SK-N-SH treated with all-trans-retinoic acid at 6 μM for 48 hours (cell line): ENCODE measurements around the gene PIK3R1.

ENCODE experiments used
- ATAC-seq: fragments of 200-7000 bp; cut with Tn5 transposase; 3 replicates; pipeline ENCODE4 v1.9.1; 2020; ENCODE audit warnings: mild to moderate bottlenecking, moderate library complexity
- ARNTL ChIP-seq: fragments of 450-650 bp; formaldehyde crosslinking; IDR thresholded peaks from 2 replicates; pipeline ENCODE4 v1.5.0; 2020; ENCODE audit warnings: low read depth, mild to moderate bottlenecking, moderate library complexity, borderline replicate concordance
- CREB5 ChIP-seq: fragments of 250-450 bp; sonication (Bioruptor Pico); IDR thresholded peaks from 2 replicates; pipeline ENCODE4 v1.5.1; 2020; ENCODE audit warnings: low read depth, mild to moderate bottlenecking, moderate library complexity
- CSDC2 ChIP-seq: fragments of 250-450 bp; sonication (Bioruptor Pico); IDR thresholded peaks from 2 replicates; pipeline ENCODE4 v1.5.0; 2020; ENCODE audit warnings: mild to moderate bottlenecking, moderate library complexity
- ESRRG ChIP-seq: fragments of 250-450 bp; sonication (Bioruptor Pico); IDR thresholded peaks from 2 replicates; pipeline ENCODE4 v1.6.1; 2021; ENCODE audit warnings: mild to moderate bottlenecking
- GLIS3 ChIP-seq: fragments of 250-450 bp; sonication (Bioruptor Pico); IDR thresholded peaks from 2 replicates; pipeline ENCODE4 v1.5.0; 2020; ENCODE audit warnings: mild to moderate bottlenecking, moderate library complexity
- ISL1 ChIP-seq: fragments of 250-450 bp; sonication (Bioruptor Pico); IDR thresholded peaks from 2 replicates; pipeline ENCODE4 v2.1.2; 2022; ENCODE audit warnings: mild to moderate bottlenecking, moderate library complexity
- OSR1 ChIP-seq: fragments of 250-450 bp; sonication (Bioruptor Pico); IDR thresholded peaks from 2 replicates; pipeline ENCODE4 v1.8.0; 2022; ENCODE audit warnings: moderate library complexity, mild to moderate bottlenecking, inconsistent platforms
- PPARA ChIP-seq: fragments of 250-450 bp; sonication (Bioruptor Pico); IDR thresholded peaks from 2 replicates; pipeline ENCODE4 v1.5.0; 2020; ENCODE audit warnings: mild to moderate bottlenecking, borderline replicate concordance
- RARB ChIP-seq: fragments of 250-450 bp; sonication (Bioruptor Pico); IDR thresholded peaks from 2 replicates; pipeline ENCODE4 v1.8.0; 2021; ENCODE audit warnings: mild to moderate bottlenecking, moderate library complexity
- SNAI2 ChIP-seq: fragments of 250-450 bp; sonication (Bioruptor Pico); IDR thresholded peaks from 2 replicates; pipeline ENCODE4 v1.5.0; 2020; ENCODE audit warnings: mild to moderate bottlenecking, moderate library complexity
- TCF4 ChIP-seq: fragments of 250-450 bp; sonication (Bioruptor Pico); IDR thresholded peaks from 2 replicates; pipeline ENCODE4 v1.8.0; 2021; ENCODE audit warnings: mild to moderate bottlenecking, moderate library complexity, borderline replicate concordance
- TOX ChIP-seq: fragments of 250-450 bp; sonication (Bioruptor Pico); IDR thresholded peaks from 2 replicates; pipeline ENCODE4 v1.8.0; 2021; ENCODE audit warnings: mild to moderate bottlenecking, moderate library complexity, borderline replicate concordance
- ZC3H10 ChIP-seq: fragments of 250-450 bp; sonication (Bioruptor Pico); IDR thresholded peaks from 2 replicates; pipeline ENCODE4 v1.5.1; 2021; ENCODE audit warnings: mild to moderate bottlenecking, moderate library complexity
- ZFP3 ChIP-seq: fragments of 250-450 bp; sonication (Bioruptor Pico); IDR thresholded peaks from 2 replicates; pipeline ENCODE4 v1.5.0; 2020; ENCODE audit warnings: mild to moderate bottlenecking, moderate library complexity
- ZFP30 ChIP-seq: fragments of 450-650 bp; formaldehyde crosslinking; IDR thresholded peaks from 2 replicates; pipeline ENCODE4 v1.5.0; 2022; ENCODE audit warnings: mild to moderate bottlenecking, moderate library complexity
- ZNF565 ChIP-seq: fragments of 450-650 bp; formaldehyde crosslinking; conservative IDR thresholded peaks from 2 replicates; pipeline ENCODE4 v1.5.0; 2020; ENCODE audit warnings: low read depth, mild to moderate bottlenecking, moderate library complexity
- ZNF70 ChIP-seq: fragments of 450-650 bp; formaldehyde crosslinking; IDR thresholded peaks from 2 replicates; pipeline ENCODE4 v1.5.0; 2020; ENCODE audit warnings: mild to moderate bottlenecking, moderate library complexity
- ZNF8 ChIP-seq: fragments of 450-650 bp; formaldehyde crosslinking; IDR thresholded peaks from 2 replicates; pipeline ENCODE4 v1.5.0; 2020; ENCODE audit warnings: mild to moderate bottlenecking, moderate library complexity
- TF ChIP-seq, protein P1 (sequence below): fragments of 250-450 bp; sonication (Bioruptor Pico); IDR thresholded peaks from 2 replicates; pipeline ENCODE4 v1.5.1; 2021; ENCODE audit warnings: mild to moderate bottlenecking, moderate library complexity
- TF ChIP-seq, protein P2 (sequence below): fragments of 250-450 bp; sonication (Bioruptor Pico); IDR thresholded peaks from 2 replicates; pipeline ENCODE4 v1.5.0; 2020; ENCODE audit warnings: mild to moderate bottlenecking, moderate library complexity
- TF ChIP-seq, protein P3 (sequence below): fragments of 250-450 bp; sonication (Bioruptor Pico); IDR thresholded peaks from 2 replicates; pipeline ENCODE4 v1.8.0; 2021; ENCODE audit warnings: low read depth, mild to moderate bottlenecking, moderate library complexity, borderline replicate concordance
- TF ChIP-seq, protein P4 (sequence below): fragments of 250-450 bp; sonication (Bioruptor Pico); IDR thresholded peaks from 2 replicates; pipeline ENCODE4 v1.8.0; 2020; ENCODE audit warnings: mild to moderate bottlenecking, moderate library complexity, borderline replicate concordance

The PIK3R1 gene

GRCh38 chr5:68195137-68195536 lies 20.4 kb upstream of the PIK3R1 start:
- TF ChIP-seq TOX (CRISPR knock-in tag) (no peak), ZNF8 (CRISPR knock-in tag) (no peak), GLIS3 (CRISPR knock-in tag) (no peak), ZC3H10 (CRISPR knock-in tag) (no peak), ZFP30 (CRISPR knock-in tag) (no peak), CREB5 (CRISPR knock-in tag) (no peak), ZFP3 (no peak), PPARA (CRISPR knock-in tag) (no peak), RARB (no peak), ISL1 (CRISPR knock-in tag) (no peak), TCF4 (CRISPR knock-in tag) (no peak)
- TF ChIP-seq, protein P1, sequence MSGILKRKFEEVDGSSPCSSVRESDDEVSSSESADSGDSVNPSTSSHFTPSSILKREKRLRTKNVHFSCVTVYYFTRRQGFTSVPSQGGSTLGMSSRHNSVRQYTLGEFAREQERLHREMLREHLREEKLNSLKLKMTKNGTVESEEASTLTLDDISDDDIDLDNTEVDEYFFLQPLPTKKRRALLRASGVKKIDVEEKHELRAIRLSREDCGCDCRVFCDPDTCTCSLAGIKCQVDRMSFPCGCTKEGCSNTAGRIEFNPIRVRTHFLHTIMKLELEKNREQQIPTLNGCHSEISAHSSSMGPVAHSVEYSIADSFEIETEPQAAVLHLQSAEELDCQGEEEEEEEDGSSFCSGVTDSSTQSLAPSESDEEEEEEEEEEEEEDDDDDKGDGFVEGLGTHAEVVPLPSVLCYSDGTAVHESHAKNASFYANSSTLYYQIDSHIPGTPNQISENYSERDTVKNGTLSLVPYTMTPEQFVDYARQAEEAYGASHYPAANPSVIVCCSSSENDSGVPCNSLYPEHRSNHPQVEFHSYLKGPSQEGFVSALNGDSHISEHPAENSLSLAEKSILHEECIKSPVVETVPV (CRISPR knock-in tag) = no peak
- TF ChIP-seq, protein P2, sequence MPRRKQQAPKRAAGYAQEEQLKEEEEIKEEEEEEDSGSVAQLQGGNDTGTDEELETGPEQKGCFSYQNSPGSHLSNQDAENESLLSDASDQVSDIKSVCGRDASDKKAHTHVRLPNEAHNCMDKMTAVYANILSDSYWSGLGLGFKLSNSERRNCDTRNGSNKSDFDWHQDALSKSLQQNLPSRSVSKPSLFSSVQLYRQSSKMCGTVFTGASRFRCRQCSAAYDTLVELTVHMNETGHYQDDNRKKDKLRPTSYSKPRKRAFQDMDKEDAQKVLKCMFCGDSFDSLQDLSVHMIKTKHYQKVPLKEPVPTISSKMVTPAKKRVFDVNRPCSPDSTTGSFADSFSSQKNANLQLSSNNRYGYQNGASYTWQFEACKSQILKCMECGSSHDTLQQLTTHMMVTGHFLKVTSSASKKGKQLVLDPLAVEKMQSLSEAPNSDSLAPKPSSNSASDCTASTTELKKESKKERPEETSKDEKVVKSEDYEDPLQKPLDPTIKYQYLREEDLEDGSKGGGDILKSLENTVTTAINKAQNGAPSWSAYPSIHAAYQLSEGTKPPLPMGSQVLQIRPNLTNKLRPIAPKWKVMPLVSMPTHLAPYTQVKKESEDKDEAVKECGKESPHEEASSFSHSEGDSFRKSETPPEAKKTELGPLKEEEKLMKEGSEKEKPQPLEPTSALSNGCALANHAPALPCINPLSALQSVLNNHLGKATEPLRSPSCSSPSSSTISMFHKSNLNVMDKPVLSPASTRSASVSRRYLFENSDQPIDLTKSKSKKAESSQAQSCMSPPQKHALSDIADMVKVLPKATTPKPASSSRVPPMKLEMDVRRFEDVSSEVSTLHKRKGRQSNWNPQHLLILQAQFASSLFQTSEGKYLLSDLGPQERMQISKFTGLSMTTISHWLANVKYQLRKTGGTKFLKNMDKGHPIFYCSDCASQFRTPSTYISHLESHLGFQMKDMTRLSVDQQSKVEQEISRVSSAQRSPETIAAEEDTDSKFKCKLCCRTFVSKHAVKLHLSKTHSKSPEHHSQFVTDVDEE = no peak
- no peak for ATAC-seq

GRCh38 chr5:68196876-68197275 lies 18.7 kb upstream of the PIK3R1 start:
- no peak for ATAC-seq

More at GRCh38 chr5:68196876-68197275, 18.7 kb upstream of the PIK3R1 start:
- TF ChIP-seq ESRRG (CRISPR knock-in tag) = no peak
- TF ChIP-seq ZNF565 (CRISPR knock-in tag) = no peak
- no peak for TF ChIP-seq PPARA (CRISPR knock-in tag)
- TF ChIP-seq, protein P3, sequence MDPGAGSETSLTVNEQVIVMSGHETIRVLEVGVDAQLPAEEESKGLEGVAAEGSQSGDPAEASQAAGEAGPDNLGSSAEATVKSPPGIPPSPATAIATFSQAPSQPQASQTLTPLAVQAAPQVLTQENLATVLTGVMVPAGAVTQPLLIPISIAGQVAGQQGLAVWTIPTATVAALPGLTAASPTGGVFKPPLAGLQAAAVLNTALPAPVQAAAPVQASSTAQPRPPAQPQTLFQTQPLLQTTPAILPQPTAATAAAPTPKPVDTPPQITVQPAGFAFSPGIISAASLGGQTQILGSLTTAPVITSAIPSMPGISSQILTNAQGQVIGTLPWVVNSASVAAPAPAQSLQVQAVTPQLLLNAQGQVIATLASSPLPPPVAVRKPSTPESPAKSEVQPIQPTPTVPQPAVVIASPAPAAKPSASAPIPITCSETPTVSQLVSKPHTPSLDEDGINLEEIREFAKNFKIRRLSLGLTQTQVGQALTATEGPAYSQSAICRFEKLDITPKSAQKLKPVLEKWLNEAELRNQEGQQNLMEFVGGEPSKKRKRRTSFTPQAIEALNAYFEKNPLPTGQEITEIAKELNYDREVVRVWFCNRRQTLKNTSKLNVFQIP (CRISPR knock-in tag) = no peak
- TF ChIP-seq, protein P1 (CRISPR knock-in tag) = no peak
- TF ChIP-seq RARB = no peak
- TF ChIP-seq ARNTL (CRISPR knock-in tag) = no peak
- TF ChIP-seq, protein P2 = no peak
- TF ChIP-seq OSR1 (CRISPR knock-in tag) = no peak
- TF ChIP-seq, protein P4, sequence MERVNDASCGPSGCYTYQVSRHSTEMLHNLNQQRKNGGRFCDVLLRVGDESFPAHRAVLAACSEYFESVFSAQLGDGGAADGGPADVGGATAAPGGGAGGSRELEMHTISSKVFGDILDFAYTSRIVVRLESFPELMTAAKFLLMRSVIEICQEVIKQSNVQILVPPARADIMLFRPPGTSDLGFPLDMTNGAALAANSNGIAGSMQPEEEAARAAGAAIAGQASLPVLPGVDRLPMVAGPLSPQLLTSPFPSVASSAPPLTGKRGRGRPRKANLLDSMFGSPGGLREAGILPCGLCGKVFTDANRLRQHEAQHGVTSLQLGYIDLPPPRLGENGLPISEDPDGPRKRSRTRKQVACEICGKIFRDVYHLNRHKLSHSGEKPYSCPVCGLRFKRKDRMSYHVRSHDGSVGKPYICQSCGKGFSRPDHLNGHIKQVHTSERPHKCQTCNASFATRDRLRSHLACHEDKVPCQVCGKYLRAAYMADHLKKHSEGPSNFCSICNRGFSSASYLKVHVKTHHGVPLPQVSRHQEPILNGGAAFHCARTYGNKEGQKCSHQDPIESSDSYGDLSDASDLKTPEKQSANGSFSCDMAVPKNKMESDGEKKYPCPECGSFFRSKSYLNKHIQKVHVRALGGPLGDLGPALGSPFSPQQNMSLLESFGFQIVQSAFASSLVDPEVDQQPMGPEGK = no peak
- no peak for TF ChIP-seq ZFP3
- TF ChIP-seq TCF4 (CRISPR knock-in tag) = no peak
- TF ChIP-seq SNAI2 = no peak
- no peak for TF ChIP-seq ZNF70 (CRISPR knock-in tag)
- no peak for TF ChIP-seq GLIS3 (CRISPR knock-in tag)
- TF ChIP-seq ZNF8 (CRISPR knock-in tag) = no peak
- no peak for TF ChIP-seq CSDC2 (CRISPR knock-in tag)
- TF ChIP-seq, all 23 proteins: peak for 0
